Hepatocyte (in vitro differentiated cells): Measurements from ENCODE around the gene RGS6. TPM values are rescaled to one million over a fixed set of nuclear protein-coding genes. Genes with fewer than 3 reads are reported as not detected.

ENCODE experiments used
- DNase-seq: peaks from one replicate; pipeline ENCODE4 v3.0.0-alpha.2; 2016; ENCODE audit warnings: low spot score
- H2AFZ ChIP-seq: fragments of 200-600 bp; sonication (generic); 2 replicates; pipeline ENCODE4 v1.6.0; 2016; ENCODE audit warnings: antibody characterized with exemption, mild to moderate bottlenecking
- H3K27ac ChIP-seq: fragments of 200-600 bp; sonication (generic); 2 replicates; pipeline ENCODE4 v1.5.1; 2016; ENCODE audit warnings: mild to moderate bottlenecking
- H3K27me3 ChIP-seq: fragments of 200-600 bp; sonication (generic); 2 replicates; pipeline ENCODE4 v1.6.1; 2016
- H3K36me3 ChIP-seq: fragments of 200-600 bp; sonication (generic); replicated peaks from 2 replicates; pipeline ENCODE4 v1.5.1; 2016; ENCODE audit warnings: low read depth; ENCODE audit not compliant: insufficient read depth
- H3K4me1 ChIP-seq: fragments of 200-600 bp; sonication (generic); 2 replicates; pipeline ENCODE4 v1.5.1; 2016; ENCODE audit warnings: mild to moderate bottlenecking, moderate library complexity; ENCODE audit not compliant: insufficient read depth
- H3K4me2 ChIP-seq: fragments of 200-600 bp; sonication (generic); 2 replicates; pipeline ENCODE4 v1.6.0; 2016
- H3K4me3 ChIP-seq: fragments of 200-600 bp; sonication (generic); 2 replicates; pipeline ENCODE4 v1.5.1; 2016; ENCODE audit warnings: mild to moderate bottlenecking
- H3K79me2 ChIP-seq: fragments of 200-600 bp; sonication (generic); 2 replicates; pipeline ENCODE4 v1.6.0; 2017; ENCODE audit warnings: mild to moderate bottlenecking
- H3K9me2 ChIP-seq: fragments of 200-600 bp; sonication (generic); replicated peaks from 2 replicates; pipeline ENCODE4 v1.6.0; 2017; ENCODE audit warnings: mild to moderate bottlenecking; ENCODE audit not compliant: insufficient read depth
- H3K9me3 ChIP-seq: fragments of 200-600 bp; sonication (generic); 2 replicates; pipeline ENCODE4 v1.5.1; 2016; ENCODE audit warnings: low read depth, mild to moderate bottlenecking
- H4K20me1 ChIP-seq: fragments of 200-600 bp; sonication (generic); 2 replicates; pipeline ENCODE4 v1.6.0; 2016; ENCODE audit warnings: mild to moderate bottlenecking; ENCODE audit not compliant: insufficient read depth, poor library complexity, severe bottlenecking
- CTCF ChIP-seq: fragments of 200-600 bp; sonication (generic); IDR thresholded peaks from 2 replicates; pipeline ENCODE4 v1.5.1; 2016; ENCODE audit warnings: antibody characterized with exemption, mild to moderate bottlenecking; ENCODE audit not compliant: poor library complexity
- EZH2 ChIP-seq: fragments of 200-600 bp; sonication (generic); IDR thresholded peaks from 2 replicates; pipeline ENCODE4 v1.6.1; 2016; ENCODE audit warnings: antibody characterized with exemption, mild to moderate bottlenecking, borderline replicate concordance
- EZH2phosphoT487 ChIP-seq: fragments of 200-600 bp; sonication (generic); IDR thresholded peaks from one replicate; pipeline ENCODE4 v1.6.1; 2018; ENCODE audit warnings: antibody characterized with exemption, mild to moderate bottlenecking, low read depth, moderate library complexity; ENCODE audit not compliant: unreplicated experiment, severe bottlenecking
- WGBS: methylation state at CpG from one replicate; pipeline ENCODE4 v1.1.6; 2016; ENCODE audit warnings: low lambda C conversion rate; ENCODE audit errors: missing lambda C conversion rate; 5-methylcytosine and 5-hydroxymethylcytosine counted together
- polyA plus RNA-seq: library from polyadenylated mRNA; unstranded; fragments of >200 nt; fragmentation: Nextera tagmentation; extraction: Ambion mirVana; gene quantifications from 2 replicates; pipeline ENCODE4 v1.2.1, GENCODE V29; 2016
- total RNA-seq: library from RNA; depleted of rRNA; stranded (reverse); fragments of >200 nt; gene quantifications from 2 replicates; pipeline ENCODE4 v1.2.3, GENCODE V29; 2014

RGS6 gene
- total and polyA plus RNA-seq, 2 experiments from 2014 or later, result 0.25 to 0.87 TPM

- Histone ChIP-seq H3K36me3 (no peaks in the 10 kb centered on the region), H3K4me1 (no peaks in the 10 kb centered on the region), H3K27me3 (peaks cover 6% of the 10 kb centered on the region), H3K27ac (no peak overlapping the region), H4K20me1 (no peaks in the 10 kb centered on the region), H3K4me3 (no peak overlapping the region), H3K9me2 (no peaks in the 10 kb centered on the region), H3K4me2 (no peak overlapping the region), H3K79me2 (no peaks in the 10 kb centered on the region), H2AFZ (no peak overlapping the region), H3K9me3 (no peaks in the 10 kb centered on the region)
- 94% methylated on average over 1 of the region's 1 CpG for WGBS
- no peak for TF ChIP-seq EZH2phosphoT487
- TF ChIP-seq EZH2, result no peak
- no peak for TF ChIP-seq CTCF
- no peak for DNase-seq
Measured at GRCh38 chr14:72574715-72575114, 642.5 kb downstream of the RGS6 start.

GRCh38 chr14:72576258-72576657 lies 644.0 kb downstream of the RGS6 start:
- TF ChIP-seq EZH2 (no peak), EZH2phosphoT487 (no peak), CTCF (no peak)
- no peak for DNase-seq
- Histone ChIP-seq H3K79me2 (no peaks in the 10 kb centered on the region), H3K9me2 (no peaks in the 10 kb centered on the region), H3K9me3 (no peaks in the 10 kb centered on the region), H3K36me3 (no peaks in the 10 kb centered on the region), H3K4me3 (no peak overlapping the region), H4K20me1 (no peaks in the 10 kb centered on the region), H3K4me1 (no peaks in the 10 kb centered on the region), H3K27me3 (peaks cover 6% of the 10 kb centered on the region), H2AFZ (no peak overlapping the region), H3K4me2 (no peak overlapping the region), H3K27ac (no peak overlapping the region)
- 81% methylated on average over 1 of the region's 1 CpG for WGBS

- no peak overlapping the region for H3K4me3 ChIP-seq
- H2AFZ ChIP-seq, result no peak overlapping the region
- H3K27ac ChIP-seq, result no peak overlapping the region
- H3K9me2 ChIP-seq, result no peaks in the 10 kb centered on the region
- H3K27me3 ChIP-seq, result peaks cover 6% of the 10 kb centered on the region
- H3K36me3 ChIP-seq, result no peaks in the 10 kb centered on the region
- H3K4me1 ChIP-seq, result no peaks in the 10 kb centered on the region
- TF ChIP-seq EZH2phosphoT487 (no peak), CTCF (no peak), EZH2 (no peak)
- no peaks in the 10 kb centered on the region for H3K79me2 ChIP-seq
- no peak overlapping the region for H3K4me2 ChIP-seq
- DNase-seq, result no peak
- WGBS, result 81% methylated on average over 5 of the region's 5 CpGs
- no peaks in the 10 kb centered on the region for H4K20me1 ChIP-seq
- no peaks in the 10 kb centered on the region for H3K9me3 ChIP-seq
Measured at GRCh38 chr14:72577521-72577920, 645.3 kb downstream of the RGS6 start.

GRCh38 chr14:72578514-72578913 lies 646.3 kb downstream of the RGS6 start:
- H3K9me3 ChIP-seq, result no peaks in the 10 kb centered on the region
- no peaks in the 10 kb centered on the region for H3K79me2 ChIP-seq
- H3K4me1 ChIP-seq, result no peaks in the 10 kb centered on the region
- DNase-seq, result no peak
- no peak overlapping the region for H3K4me2 ChIP-seq
- H3K4me3 ChIP-seq, result no peak overlapping the region
- WGBS, result 89% methylated on average over 5 of the region's 5 CpGs
- no peaks in the 10 kb centered on the region for H3K36me3 ChIP-seq
- H4K20me1 ChIP-seq, result no peaks in the 10 kb centered on the region
- H3K27me3 ChIP-seq, result peaks cover 6% of the 10 kb centered on the region
- TF ChIP-seq EZH2, result no peak
- TF ChIP-seq EZH2phosphoT487, result no peak
- TF ChIP-seq CTCF, result no peak
- no peak overlapping the region for H2AFZ ChIP-seq
- no peak overlapping the region for H3K27ac ChIP-seq
- no peaks in the 10 kb centered on the region for H3K9me2 ChIP-seq
